GM21367 (cell line): ENCODE measurements around the gene EPHB1.

ENCODE experiments used
- ATAC-seq: cut with Tn5 transposase; IDR thresholded peaks from one replicate; pipeline ENCODE4 v1.9.1; 2021; ENCODE audit not compliant: unreplicated experiment

Gene EPHB1

GRCh38 chr3:135272026-135272669 lies 477.1 kb downstream of the EPHB1 start:
- ATAC-seq = no peak

- ATAC-seq = no peak
Observed at GRCh38 chr3:135292162-135292561, 497.1 kb downstream of the EPHB1 start.

GRCh38 chr3:135301670-135302069 lies 506.6 kb downstream of the EPHB1 start:
- ATAC-seq = no peak

DNA sequence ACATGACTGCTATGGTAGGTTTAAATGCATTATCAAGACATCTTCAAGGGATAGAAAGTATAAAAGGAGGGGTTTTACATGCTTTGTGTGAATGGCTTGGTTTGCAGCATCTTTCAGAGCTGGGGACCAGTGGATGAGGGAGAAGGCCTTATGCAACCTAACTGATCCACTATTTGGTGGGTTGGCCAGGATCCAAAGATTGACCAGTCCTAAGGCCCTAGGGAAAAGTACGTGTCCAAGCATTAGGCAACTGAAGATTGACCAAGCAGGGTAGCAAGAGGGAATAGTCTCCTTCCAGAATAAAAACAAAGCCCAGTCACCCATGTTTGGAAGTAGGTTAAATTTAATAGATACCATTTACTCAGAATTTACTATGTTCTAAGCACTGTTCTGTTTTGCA lies 509.3 kb downstream of the EPHB1 start:
- ATAC-seq = no peak
